Stimulated activated naive CD8-positive, alpha-beta T cell treated with anti-CD3 and anti-CD28 coated beads, Interleukin-15, Interleukin-2, amounts not matched to agents 100 U/mL and 50 U/mL, for 24 hours (primary cell): ENCODE data around the gene CREG1.
A peak's percentile ranks its signal among the peaks of the same experiment; 100 is the strongest.

Experiments used
- ATAC-seq: fragments of 150-1000 bp; cut with Tn5 transposase; one replicate; pipeline ENCODE4 v1.10.0; 2021
- DNase-seq: peaks from one replicate; pipeline ENCODE4 v3.0.0; 2021

The CREG1 gene

DNA sequence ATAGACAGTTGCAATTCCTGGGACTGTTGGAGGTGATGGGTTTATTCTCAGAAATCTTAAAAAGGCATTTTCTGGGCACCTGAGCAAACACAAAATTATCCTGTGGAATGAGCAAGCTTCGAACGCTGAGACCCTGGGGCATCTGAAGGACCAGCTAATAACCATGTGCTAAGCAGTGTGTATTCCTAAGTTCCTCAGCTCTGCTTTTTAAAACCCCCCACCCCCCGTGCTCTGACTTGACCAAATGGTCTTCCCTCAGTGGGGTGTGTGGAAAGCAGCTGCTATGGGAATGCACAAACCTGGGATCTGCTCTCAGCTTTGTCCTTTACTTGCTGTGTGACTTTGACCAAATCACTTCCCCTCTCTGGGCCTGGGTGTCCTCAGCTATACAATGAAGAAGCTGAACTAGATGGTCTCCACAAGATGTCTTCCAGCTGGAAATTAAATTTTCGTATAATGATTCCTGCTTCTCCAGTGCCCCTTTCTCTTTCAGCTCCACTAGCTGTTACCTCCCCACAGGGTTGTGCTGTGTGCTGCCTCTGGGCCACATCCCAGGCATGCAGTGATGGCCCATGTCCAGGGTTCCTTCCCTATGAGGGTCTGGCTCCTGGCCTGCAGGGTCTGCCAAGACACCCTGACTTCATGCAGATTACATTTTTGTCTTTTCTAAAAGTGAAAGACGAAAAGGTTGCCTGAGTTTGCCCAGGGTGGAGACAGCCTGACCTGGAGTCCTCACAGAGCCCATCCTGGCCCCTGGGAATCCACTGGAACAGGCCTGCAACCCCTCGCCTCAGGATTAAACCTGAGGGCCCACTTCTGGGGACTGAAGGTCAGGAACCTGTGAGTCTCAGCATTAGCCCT, 20.4 kb downstream of the CREG1 start:
- DNase-seq = no peak
- no peak for ATAC-seq

DNA sequence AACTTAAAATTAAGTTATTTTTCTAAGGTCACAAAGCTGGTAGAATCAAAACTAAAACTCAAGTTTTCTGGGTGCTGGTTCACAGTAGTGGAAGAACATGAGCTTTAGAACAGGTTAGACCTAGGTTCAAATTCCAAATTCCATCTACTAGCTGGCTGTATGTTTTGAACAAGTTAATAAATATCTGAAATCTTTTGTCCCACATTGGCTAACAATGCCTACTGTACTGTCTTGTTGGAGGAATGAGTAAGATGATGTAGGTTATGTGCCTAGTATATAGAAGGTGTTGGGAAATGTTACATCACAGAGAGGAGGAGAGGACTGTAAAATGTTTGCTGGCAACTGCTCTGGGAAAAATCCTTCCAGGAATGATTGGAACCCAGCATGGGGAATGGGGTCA, 21.2 kb downstream of the CREG1 start:
- DNase-seq (no peak), ATAC-seq (no peak)

DNA sequence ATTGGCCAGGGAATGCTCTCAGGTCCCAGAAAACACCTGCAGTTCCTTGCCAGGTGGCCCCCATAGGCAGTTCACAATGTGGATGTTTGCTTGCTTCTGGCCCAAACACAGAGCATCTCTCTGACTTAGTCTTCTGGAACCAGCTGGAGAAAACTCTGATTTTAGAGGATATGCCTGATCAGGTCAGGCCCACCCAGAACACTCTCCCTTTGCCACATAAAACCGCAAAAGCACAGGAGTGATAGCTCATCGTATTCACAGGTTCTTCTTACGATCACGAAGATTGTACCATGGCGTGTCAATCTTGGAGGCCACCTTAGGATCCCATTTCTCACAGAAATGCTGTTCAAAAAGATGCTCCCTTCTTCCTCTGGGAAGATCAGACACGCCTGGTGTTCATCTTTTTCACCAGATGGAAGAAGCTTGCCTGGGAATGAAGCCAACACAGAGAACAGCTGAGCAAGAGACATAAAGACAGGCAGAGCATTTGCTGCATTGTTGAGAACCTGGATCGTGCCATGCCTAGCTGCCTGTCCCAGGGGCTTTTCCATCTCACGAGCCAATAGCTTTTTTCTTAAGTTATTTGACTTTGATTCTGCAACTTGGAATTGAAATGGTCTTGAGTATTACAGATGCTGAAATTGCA, 23.6 kb downstream of the CREG1 start:
- DNase-seq = no peak
- ATAC-seq = no peak

DNA sequence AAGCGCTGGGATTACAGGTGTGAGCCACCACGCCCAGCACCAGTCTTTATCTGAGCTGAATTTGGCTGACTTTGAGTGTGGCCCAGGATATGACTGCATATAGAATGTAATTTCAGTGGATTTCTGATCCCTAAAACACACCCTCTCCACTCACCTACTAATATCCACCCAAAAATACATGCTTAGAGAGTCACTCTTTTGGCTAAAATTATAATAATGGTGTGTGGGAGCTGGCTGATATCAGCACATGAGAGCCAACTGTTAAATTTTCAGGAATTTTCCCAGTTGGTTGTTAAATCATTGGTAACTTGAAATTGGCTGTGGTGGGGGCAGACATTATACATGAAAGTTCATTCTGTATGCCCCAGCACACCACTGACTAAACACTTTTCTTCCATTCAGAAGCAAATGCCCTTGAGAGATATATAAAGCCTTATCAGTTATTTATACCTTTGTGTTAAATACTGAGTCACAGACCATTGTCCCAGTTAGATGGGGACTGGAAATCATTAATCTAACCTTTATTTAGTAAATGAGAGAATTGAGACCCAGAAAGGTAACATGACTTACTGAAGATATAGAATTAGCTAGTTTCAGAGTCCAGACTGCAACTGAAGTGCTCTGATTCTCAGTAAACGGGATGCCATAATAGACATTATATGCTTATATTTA, 25.4 kb downstream of the CREG1 start:
- ATAC-seq (no peak), DNase-seq (no peak)

DNA sequence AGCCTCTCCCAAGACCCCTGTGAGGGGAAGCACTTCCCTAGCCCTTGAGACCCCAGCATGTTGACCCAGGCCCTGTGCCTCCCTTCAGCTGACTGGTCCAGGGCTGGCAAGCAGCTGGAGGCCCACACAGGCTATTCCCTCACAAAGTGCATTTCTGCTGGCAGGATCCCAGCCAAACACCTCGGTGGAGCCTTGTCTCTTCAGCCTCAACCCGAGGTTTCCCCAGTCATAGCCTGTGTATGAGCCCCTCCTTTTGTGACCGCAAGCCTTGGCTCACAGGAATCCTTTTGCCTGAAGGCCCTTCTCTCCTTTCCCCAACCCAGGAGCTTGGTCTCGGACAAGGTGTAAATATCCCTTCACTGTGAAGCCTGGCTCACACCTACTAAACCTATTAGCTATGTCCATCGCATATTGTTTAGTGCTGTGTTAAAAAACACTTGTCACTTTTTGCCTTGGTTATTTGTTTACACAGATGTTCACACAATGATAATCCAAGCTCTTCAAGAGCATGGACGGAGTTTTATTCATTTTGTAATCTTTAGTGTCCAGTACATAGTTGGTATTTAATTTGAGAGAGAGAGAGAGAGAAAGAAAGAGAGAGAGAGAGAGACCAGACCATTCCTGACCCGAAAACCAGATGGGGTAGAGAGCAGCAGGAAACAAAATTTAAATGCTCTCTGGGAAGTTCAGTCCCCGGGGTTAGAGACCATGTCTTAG, 26.7 kb downstream of the CREG1 start:
- ATAC-seq = no peak
- DNase-seq = no peak

DNA sequence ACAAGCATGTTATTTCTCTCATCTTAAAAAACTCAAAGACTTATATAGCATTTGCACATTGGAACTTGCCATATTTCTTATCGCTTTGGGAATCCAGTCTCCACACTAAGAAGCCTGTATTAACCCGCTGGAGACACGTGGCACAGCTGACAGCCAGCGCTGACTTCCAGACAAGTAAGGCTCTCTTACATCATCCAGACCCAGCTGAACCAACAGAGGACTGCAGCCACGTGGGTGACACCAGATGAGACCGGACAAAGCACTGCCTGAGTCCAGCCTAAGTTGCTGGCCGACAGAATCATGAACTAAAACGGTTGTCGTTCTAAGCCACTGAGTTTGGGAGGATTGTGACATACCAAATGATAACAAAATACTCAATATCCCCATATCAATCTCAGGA, 28.9 kb downstream of the CREG1 start:
- DNase-seq (no peak), ATAC-seq (no peak)

DNA sequence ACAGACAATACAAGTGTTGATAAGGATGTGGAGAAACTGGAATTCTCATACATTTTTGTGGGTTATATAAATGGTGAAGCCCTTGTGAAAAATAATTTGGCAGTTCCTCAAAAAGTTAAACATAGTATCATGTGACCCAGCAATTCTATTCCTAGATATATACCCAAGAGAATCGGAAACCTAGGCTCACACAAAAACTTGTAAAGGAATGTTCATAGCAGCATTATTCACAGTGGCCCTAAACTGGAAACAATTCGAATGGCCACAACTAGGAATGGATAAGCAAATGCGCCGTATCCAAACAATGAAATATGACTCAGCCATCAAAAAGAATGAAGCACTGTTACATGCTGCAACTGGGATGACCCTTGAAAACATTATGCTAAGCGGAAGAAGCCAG, 31.3 kb downstream of the CREG1 start:
- no peak for ATAC-seq

DNA sequence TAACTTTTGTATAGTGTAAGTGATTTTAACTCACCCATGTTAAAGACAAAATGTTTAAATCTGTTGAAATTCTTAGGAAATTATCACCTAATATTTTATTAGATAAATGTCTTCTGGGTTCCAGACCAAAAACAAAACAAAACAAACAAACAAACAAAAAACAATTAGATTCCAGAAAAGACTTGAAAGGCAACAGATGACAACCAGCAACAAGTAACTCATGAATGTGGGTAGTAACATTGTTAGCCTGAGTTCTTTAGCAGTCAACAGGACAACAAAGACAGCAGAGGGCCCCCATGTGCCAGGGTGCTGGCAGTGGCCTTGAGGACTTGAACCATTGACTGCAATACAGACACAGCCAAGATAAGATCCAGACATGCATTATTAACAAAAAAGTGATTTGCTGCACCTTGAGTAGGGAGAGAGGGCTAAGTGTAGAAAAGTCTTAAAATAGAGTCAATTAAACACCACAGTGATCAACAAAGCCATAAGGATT, 32.8 kb downstream of the CREG1 start:
- no peak for DNase-seq
- ATAC-seq = no peak

More for the DNA sequence above, 31.3 kb downstream of the CREG1 start:
- DNase-seq = no peak

DNA sequence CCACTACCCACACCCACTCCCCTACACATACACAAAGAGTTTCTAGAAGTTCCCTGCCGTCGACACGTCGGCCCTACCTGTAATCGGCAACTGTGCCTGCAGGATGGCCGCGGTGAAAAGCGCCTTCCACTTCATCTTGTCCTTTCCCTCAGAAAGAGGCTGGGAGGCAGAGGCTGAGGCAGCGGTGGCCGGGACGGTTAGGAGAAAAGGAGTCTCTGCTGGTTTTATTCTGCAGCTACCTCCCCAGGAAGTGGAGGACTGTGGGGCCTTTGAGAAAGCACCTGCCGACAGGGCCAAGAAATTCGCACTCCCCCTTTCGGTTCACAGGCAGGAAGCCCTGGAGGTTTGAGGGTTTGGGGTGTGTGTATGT, 35.2 kb downstream of the CREG1 start, which contains the start of gene CD247:
TSS of gene CD247 (minus strand) at position 199 of the 370 bp plus-strand sequence. CDS start at position 135, 64 bp downstream.
- ATAC-seq = peak; percentile 60

DNA sequence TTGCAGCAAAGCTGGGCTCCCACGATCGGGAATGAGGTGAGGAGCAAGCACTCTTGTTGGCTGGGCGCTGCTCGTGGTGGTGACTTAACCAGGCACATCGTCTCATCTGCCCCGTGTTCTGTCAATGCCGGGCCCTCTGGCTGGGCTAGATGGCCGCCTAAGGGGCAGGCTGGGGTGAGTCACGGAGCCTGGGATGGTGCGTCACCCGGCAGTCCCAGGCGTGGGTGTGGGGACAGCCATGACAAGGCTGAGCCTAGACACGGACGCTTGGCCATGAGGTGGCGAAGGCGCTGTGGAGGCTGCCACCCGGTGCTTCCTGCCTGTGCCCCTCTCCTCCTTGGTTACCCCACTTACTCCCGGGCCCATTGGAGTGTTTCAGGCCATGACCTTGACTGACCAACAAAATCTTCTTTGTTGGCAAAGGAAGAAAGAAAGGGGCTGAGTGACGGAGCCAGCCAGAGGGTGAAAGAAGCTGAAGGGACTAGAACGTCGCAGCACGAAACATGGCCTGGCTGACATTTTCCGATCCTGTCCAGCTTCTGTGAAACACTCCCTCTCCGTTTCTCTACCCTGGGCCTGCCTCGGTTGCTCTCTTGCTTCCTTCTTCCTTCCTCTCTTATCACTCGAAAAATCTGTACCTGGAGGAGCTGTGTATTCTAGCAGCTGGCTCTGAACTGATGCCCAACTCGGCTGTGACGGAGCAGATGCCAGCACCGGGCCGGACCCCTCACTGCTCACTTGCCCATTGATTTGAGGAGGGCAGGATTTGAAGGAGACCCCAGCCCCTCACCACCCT, 35.8 kb downstream of the CREG1 start:
- ATAC-seq (peak; percentile 96), DNase-seq (peak; percentile 95)

More for the DNA sequence above, 35.2 kb downstream of the CREG1 start, which contains the start of gene CD247:
- DNase-seq = peak; percentile 69

DNA sequence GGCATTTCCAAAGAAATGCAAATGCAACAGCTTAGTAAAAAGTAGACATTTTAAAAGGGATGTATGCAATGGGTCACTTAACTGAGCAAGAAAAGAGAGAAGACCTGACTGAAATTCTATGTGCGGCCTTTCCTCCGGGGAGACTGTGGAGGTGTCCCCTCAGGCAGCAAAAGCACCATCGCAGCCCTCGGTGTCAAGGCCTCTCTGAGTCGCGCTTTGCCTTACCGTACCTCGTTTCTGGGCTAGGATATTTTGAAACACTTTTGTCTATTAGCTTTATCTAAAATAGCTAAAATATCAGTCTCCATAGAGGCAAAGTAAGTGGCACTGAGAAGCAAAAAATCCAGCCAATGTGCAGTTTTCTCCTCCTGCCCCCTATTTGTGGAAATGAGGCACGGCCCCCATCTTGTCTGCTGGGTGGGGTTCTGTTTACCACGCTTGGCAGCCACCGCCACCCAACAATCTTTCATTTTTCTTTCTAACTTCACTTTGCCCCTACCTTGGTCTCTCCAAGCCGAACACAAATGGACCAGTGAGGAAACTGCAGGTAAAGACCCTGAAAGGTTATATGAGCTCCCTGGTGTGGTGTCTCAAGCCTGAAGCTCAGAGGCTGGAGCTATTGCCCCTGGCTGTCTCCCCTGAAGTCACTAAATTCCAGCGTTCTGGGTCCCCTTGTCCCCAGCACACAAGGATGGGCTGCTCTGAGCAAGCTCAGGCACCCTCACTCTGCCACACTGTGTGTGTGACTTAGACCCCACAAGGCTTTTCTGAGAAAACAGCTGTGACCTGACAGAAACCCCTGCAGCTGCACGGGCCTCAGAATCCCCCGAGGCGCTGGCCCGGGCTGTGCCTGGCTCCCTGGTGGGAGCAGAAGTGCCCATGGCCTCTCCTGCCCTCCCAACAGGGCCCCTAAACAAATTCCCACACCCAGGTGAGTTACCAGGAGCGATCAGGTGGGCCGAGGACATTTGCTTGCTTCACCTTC, 36.9 kb downstream of the CREG1 start:
- DNase-seq (peak; percentile 36), ATAC-seq (peak; percentile 21)

DNA sequence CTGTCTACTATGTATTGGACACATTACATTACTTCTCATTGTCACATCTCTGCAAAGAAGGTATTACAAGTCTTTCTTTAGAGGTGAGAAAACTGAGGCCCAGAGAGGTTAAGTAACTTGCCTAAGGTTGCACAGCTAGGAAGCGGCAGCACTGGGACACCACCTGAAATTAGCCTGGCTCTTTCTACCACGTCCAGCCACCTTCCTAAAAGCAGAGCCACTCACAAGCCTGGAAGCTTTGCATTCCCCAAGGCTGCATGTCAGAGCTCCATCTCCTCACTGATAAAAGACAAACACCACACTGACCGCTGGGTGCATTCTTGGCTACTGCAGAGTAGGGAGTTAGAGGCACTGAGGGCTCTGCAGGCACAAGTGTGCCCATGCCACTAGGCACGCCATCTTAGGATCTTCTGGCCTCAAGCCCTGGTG, 37.7 kb downstream of the CREG1 start:
- no peak for DNase-seq

DNA sequence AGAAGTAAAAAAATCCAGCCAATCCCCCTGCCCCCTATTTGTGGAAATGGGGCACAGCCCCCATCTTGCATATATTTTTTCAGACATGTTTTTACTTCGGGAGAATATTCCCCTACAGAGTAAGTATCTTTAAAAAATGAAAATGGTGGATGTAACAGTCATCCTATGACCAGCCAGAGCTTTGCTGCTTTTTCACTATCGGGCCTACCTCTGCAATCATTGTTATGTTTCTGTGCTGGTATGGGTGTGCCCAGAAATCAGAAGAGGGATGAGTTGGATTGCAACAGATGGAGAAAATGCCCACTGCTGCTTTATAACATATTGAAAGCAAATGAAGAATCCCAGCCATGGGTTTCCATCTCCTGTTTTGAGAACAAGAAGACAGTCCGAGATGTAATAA, 38.1 kb downstream of the CREG1 start:
- no peak for ATAC-seq
- no peak for DNase-seq

More for the DNA sequence above, 37.7 kb downstream of the CREG1 start:
- no peak for ATAC-seq

DNA sequence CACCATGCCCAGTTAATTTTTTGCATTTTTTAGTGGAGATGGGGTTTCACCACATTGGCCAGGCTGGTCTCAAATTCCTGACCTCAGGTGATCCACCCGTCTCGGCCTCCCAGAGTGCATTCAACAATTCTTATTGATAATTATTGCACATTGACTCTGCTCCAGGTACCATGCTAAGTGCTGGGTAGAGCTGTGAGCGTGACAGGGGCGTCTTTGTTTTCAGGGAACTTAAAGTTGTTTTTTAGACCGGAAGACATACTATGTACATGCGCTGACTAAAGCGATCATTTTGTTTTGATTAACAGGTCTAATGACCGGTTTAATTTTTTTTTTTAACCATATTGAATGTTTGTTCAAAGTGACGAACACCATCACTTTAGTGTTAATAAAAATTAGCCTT, 39.3 kb downstream of the CREG1 start:
- ATAC-seq = no peak
- DNase-seq = no peak

DNA sequence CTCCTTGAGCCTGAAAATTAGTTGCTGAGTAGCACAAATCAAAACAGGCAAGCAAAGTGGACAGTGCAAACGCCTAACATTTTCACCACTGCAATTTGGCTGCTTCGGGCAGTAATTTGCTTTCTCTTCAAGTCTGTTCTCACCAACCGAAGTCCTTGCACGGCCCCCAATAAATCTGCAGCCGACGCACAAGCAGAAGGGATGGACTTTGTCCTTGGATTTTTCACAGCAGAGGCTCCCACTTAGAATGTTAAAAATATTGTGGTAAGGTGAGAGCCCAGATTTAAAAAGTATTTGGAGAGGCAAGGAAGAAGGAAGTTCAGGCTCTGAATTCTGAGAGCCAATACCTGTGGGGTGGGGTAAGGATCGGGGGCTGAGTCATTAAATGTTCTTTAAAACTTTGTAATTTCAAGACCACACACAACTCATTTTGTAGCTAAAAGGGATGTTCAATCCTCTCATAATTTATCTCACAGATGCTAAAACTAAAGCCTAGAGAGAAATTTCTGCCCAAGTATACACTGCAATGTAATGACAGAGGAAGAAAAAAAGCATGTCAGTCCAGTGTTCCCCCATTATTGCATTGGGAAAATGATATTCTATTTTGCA, 41.4 kb downstream of the CREG1 start:
- ATAC-seq = peak; percentile 9

DNA sequence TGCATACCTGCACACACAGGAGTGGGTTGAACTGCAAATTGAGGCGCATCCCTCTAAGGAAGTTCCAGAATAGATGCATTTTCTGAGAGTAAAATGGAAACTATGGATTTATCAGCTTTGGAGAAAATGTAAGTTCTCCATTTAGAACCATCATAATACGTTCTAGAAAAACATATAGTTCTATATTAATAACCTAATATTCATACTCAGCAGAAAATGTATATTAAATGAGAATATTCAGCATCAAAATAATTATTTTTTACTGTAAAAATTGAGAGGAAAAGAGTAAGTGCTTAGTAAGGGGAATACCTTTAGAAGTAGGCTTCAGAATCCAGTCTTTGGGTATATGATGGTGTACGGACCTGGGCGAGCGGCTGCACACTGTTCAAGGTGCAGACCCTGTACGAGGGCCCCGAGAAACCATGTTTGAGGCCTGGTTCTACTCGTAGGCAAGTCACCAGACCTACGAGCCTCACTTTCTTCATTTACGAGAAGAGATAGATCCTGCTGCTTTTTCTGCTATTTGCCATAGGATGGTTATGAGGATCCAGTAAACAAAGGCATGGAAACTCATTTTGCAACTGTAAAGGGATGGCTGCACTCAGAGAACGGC, 42.1 kb downstream of the CREG1 start:
- no peak for DNase-seq

More for the DNA sequence above, 41.4 kb downstream of the CREG1 start:
- DNase-seq = no peak

DNA sequence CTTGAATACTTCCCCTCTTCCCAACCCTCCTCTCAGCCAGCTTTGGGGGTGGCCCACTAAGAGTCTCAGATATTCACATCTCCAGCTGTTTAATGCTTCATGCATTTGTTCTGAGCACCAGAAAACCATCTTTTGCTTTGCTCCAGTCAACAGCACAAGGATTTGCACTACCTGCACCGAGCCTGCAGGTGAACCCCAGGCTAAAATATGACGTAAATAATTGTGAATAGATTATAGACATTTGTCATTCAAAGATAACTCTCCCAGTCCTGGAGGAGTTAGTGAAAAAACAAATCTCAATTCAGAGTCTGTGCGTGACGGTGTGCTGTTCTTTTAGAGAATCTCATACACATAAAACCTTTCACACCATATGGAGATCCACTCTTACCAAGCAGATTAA, 42.7 kb downstream of the CREG1 start:
- ATAC-seq (no peak), DNase-seq (no peak)

More for the DNA sequence above, 42.1 kb downstream of the CREG1 start:
- no peak for ATAC-seq

DNA sequence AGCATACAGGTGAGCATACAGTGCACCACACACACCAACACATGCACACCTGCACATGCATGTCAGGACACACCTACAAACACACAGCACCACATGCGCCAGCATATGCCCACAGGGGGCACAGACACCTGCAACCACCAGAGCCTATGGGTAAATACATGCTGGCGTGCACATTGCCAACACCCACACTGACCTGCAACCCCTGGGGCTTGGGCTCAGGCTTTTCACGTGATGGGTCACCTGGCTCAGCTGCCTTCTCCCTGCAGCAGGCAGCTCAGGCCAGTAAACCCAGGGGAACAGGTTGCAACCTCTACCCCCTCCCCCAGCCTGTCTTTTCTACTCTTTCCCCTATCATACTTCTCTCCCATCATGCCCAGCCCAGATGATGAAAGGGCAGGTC, 43.3 kb downstream of the CREG1 start:
- no peak for DNase-seq
- ATAC-seq = peak; percentile 33

DNA sequence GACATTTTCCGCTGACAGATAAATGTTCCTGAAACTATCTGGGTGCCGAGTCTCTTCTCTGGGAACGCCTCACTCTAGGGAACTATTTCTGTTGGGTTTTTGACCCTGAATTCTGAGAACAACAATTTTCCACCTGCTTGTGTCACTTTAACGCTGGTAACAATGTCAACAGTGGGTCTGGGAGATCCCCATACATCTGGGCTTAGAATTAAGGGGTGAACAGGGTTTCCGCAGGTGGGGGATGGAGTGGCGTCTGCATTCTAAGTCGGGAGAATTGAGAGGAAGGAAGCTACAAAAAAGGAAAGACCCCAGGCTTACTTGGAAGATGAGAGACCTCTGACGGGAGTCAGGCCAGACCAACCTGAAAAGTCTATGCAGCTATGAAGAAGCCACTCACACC, 44.0 kb downstream of the CREG1 start:
- ATAC-seq (peak; percentile 15), DNase-seq (no peak)
